Mesendoderm (in vitro differentiated cells): ENCODE measurements around the gene SDK2.

Experiments
- DNase-seq: peaks from one replicate; pipeline ENCODE4 v3.0.0; 2013
- H2AK5ac ChIP-seq: 2 replicates; pipeline ENCODE4 v1.6.1; 2013; ENCODE audit warnings: low read length, inconsistent platforms
- H2BK120ac ChIP-seq: 2 replicates; pipeline ENCODE4 v1.6.1; 2013; ENCODE audit warnings: low read depth, mild to moderate bottlenecking, low read length, moderate library complexity, mixed read lengths
- H2BK15ac ChIP-seq: replicated peaks from 2 replicates; pipeline ENCODE4 v1.6.1; 2013; ENCODE audit warnings: low read depth, mild to moderate bottlenecking, moderate library complexity
- H2BK5ac ChIP-seq: 2 replicates; pipeline ENCODE4 v1.6.1; 2013; ENCODE audit warnings: low read length, inconsistent platforms
- H3K18ac ChIP-seq: 2 replicates; pipeline ENCODE4 v1.6.1; 2013; ENCODE audit warnings: mild to moderate bottlenecking, low read length, mixed read lengths
- H3K23ac ChIP-seq: one replicate; pipeline ENCODE4 v1.6.1; 2013; ENCODE audit warnings: low read length
- H3K27ac ChIP-seq: 2 replicates; pipeline ENCODE4 v1.5.1; 2013; ENCODE audit warnings: low read depth, mild to moderate bottlenecking, inconsistent platforms, low read length, moderate library complexity
- H3K27me3 ChIP-seq: 2 replicates; pipeline ENCODE4 v1.6.1; 2013; ENCODE audit warnings: low read length, control low read depth, mild to moderate bottlenecking, inconsistent platforms; ENCODE audit not compliant: insufficient read depth, poor library complexity
- H3K36me3 ChIP-seq: 2 replicates; pipeline ENCODE4 v1.6.1; 2013; ENCODE audit warnings: low read length, inconsistent platforms; ENCODE audit not compliant: control insufficient read depth, insufficient read depth
- H3K4ac ChIP-seq: one replicate; pipeline ENCODE4 v1.6.1; 2013; ENCODE audit warnings: low read depth, mild to moderate bottlenecking, low read length, moderate library complexity
- H3K4me1 ChIP-seq: 2 replicates; pipeline ENCODE4 v1.6.1; 2013; ENCODE audit warnings: low read depth, low read length, inconsistent platforms; ENCODE audit not compliant: control insufficient read depth
- H3K4me2 ChIP-seq: 2 replicates; pipeline ENCODE4 v1.6.1; 2013; ENCODE audit warnings: low read length
- H3K4me3 ChIP-seq: 2 replicates; pipeline ENCODE4 v1.5.1; 2013; ENCODE audit warnings: mild to moderate bottlenecking, low read length
- H3K56ac ChIP-seq: one replicate; pipeline ENCODE4 v1.6.1; 2013; ENCODE audit warnings: low read length
- H3K79me1 ChIP-seq: 2 replicates; pipeline ENCODE4 v1.6.1; 2013; ENCODE audit warnings: low read length, inconsistent platforms
- H3K79me2 ChIP-seq: 2 replicates; pipeline ENCODE4 v1.6.1; 2013; ENCODE audit warnings: mild to moderate bottlenecking, low read length; ENCODE audit not compliant: control insufficient read depth, insufficient read depth
- H3K9ac ChIP-seq: 2 replicates; pipeline ENCODE4 v1.6.1; 2013; ENCODE audit warnings: low read length, inconsistent platforms
- H4K5ac ChIP-seq: one replicate; pipeline ENCODE4 v1.6.1; 2013; ENCODE audit warnings: low read length
- H4K8ac ChIP-seq: one replicate; pipeline ENCODE4 v1.6.1; 2013; ENCODE audit warnings: low read depth, mild to moderate bottlenecking, control low read depth, low read length, moderate library complexity
- WGBS: extraction: QIAGEN DNeasy Blood & Tissue Kit; methylation state at CpG from one replicate; pipeline ENCODE4 v1.1.7; 2013; ENCODE audit warnings: low lambda C conversion rate, missing lambda C conversion rate; ENCODE audit not compliant: insufficient coverage; ENCODE audit errors: extremely low coverage; 5-methylcytosine and 5-hydroxymethylcytosine counted together

The SDK2 gene

DNA sequence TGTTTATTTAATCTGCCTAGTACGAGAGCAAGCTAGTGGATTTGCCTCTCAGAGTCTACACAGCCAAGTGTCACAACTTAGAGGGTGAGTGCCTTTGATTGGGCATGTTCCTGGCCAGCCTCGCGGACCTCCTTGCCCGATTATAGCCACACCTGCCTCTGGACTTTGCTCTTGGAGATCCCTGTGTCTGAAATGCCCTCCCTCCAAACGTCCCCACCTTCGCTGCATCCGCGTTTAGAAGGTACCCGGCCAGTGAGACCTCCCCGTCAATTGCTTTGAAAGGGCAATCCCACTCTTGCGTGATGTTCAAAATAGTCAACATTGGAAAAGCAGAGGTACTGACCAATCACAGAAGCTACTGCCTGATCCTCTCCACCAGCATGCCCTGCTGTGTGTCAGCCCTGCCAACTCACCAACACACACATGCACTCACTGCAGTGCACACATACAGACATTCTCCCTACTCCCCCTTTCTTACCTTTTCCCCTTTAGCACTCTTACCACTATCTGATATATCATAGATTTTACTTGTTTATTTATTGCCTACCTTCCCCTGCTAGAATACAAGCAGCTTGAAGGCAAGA lies 6.5 kb upstream of the SDK2 start:
- Histone ChIP-seq H3K9ac (no peak overlapping the region), H2BK15ac (no peak overlapping the region), H3K4me1 (no peaks in the 10 kb centered on the region), H3K4ac (no peak overlapping the region), H4K8ac (no peak overlapping the region), H2BK120ac (no peak overlapping the region), H3K79me1 (no peaks in the 10 kb centered on the region), H2AK5ac (no peak overlapping the region), H3K56ac (no peak overlapping the region), H3K23ac (no peak overlapping the region), H3K4me3 (no peak overlapping the region), H3K27me3 (no peaks in the 10 kb centered on the region), H3K27ac (no peak overlapping the region), H3K18ac (no peak overlapping the region), H3K79me2 (no peaks in the 10 kb centered on the region), H3K36me3 (no peaks in the 10 kb centered on the region), H3K4me2 (no peak overlapping the region), H2BK5ac (no peak overlapping the region), H4K5ac (no peak overlapping the region)
- WGBS: no CpG with 5 or more reads among the region's 11 CpGs
- DNase-seq: no peak

DNA sequence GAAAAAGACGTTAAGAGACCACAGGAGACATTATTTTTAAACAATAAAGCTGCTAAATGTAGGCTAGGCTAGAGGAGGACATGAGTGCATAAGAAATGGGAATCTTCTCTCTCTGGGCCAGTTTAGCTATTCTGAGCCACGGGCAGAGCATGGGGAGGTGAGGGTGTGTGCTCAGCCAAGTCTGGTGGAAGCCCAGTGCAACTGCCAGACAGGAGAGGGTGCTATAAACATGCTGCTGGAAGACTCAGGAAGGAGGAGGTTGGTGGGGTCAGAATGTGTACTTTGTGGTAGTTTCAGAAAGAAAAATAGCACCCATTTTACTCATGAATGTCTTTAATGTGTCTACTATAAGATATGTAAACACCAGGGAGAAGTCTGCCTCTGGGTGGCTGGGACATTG lies 5.9 kb upstream of the SDK2 start:
- peak; percentile 69 for DNase-seq
- H2BK5ac ChIP-seq: no peak overlapping the region
- no CpG with 5 or more reads among the region's 2 CpGs for WGBS

DNA sequence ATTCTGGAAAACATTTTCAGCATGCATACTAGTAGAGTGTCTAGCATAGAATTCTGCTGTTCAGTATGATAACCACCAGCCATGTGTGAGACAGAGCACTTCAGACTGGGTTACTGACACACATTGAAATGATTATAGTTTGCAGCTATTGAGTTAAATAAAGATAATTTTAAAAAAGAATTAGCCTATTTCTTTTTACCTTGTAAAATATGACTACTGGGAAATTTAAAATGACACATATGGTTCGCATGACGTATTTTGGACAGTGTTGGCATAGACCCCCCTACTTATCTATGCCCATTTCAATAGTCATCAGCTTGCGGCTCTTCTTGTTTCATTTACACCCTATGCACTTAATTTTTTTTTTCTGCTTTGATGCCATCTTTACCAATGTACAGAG lies 4.7 kb upstream of the SDK2 start:
- no peak overlapping the region for H2AK5ac ChIP-seq
- H3K27ac ChIP-seq: no peak overlapping the region
- no peak overlapping the region for H2BK15ac ChIP-seq
- no peak overlapping the region for H4K5ac ChIP-seq
- no peak overlapping the region for H3K56ac ChIP-seq
- no peak overlapping the region for H3K4me2 ChIP-seq
- no peak overlapping the region for H3K4ac ChIP-seq
- H3K79me1 ChIP-seq: no peaks in the 10 kb centered on the region
- no peak overlapping the region for H3K4me3 ChIP-seq
- H3K79me2 ChIP-seq: no peaks in the 10 kb centered on the region
- H3K36me3 ChIP-seq: no peaks in the 10 kb centered on the region
- no CpG with 5 or more reads among the region's 3 CpGs for WGBS
- H3K4me1 ChIP-seq: no peaks in the 10 kb centered on the region
- no peak overlapping the region for H3K18ac ChIP-seq
- no peak overlapping the region for H2BK5ac ChIP-seq
- H3K27me3 ChIP-seq: no peaks in the 10 kb centered on the region
- H2BK120ac ChIP-seq: no peak overlapping the region
- no peak overlapping the region for H3K23ac ChIP-seq
- H4K8ac ChIP-seq: no peak overlapping the region
- no peak overlapping the region for H3K9ac ChIP-seq
- DNase-seq: no peak

More for the DNA sequence above, 5.9 kb upstream of the SDK2 start:
- Histone ChIP-seq H3K4me2 (no peak overlapping the region), H3K23ac (no peak overlapping the region), H3K4me3 (no peak overlapping the region), H3K18ac (no peak overlapping the region), H3K27ac (no peak overlapping the region), H3K36me3 (no peaks in the 10 kb centered on the region), H2BK15ac (no peak overlapping the region), H3K9ac (no peak overlapping the region), H2AK5ac (no peak overlapping the region), H3K56ac (no peak overlapping the region), H3K4me1 (no peaks in the 10 kb centered on the region), H3K4ac (no peak overlapping the region), H3K79me2 (no peaks in the 10 kb centered on the region), H3K27me3 (no peaks in the 10 kb centered on the region), H3K79me1 (no peaks in the 10 kb centered on the region), H4K5ac (no peak overlapping the region), H2BK120ac (no peak overlapping the region), H4K8ac (no peak overlapping the region)

DNA sequence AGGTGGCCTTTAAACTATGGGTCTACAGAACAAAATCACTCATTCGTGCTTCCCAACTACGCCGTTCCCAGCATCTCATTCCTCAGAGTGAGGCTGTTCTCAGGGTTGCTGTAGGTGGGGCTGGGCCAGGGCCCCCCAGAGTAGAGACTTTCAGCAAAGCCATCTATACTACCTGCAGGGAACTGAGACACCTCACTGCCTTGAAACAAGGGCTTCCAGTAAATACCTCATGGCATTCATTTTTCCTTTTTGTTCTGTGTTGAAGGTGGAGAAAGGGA lies 4.2 kb upstream of the SDK2 start:
- Histone ChIP-seq H3K9ac (no peak overlapping the region), H3K23ac (no peak overlapping the region), H2BK120ac (no peak overlapping the region), H3K4me1 (no peaks in the 10 kb centered on the region), H3K27ac (no peak overlapping the region), H2BK15ac (no peak overlapping the region), H3K4ac (no peak overlapping the region), H3K79me1 (no peaks in the 10 kb centered on the region), H3K4me2 (no peak overlapping the region), H3K18ac (no peak overlapping the region), H3K56ac (no peak overlapping the region), H4K8ac (no peak overlapping the region), H3K27me3 (no peaks in the 10 kb centered on the region), H2BK5ac (no peak overlapping the region), H3K4me3 (no peak overlapping the region), H3K36me3 (no peaks in the 10 kb centered on the region), H4K5ac (no peak overlapping the region), H3K79me2 (no peaks in the 10 kb centered on the region), H2AK5ac (no peak overlapping the region)
- no peak for DNase-seq
- no CpG with 5 or more reads among the region's 3 CpGs for WGBS

DNA sequence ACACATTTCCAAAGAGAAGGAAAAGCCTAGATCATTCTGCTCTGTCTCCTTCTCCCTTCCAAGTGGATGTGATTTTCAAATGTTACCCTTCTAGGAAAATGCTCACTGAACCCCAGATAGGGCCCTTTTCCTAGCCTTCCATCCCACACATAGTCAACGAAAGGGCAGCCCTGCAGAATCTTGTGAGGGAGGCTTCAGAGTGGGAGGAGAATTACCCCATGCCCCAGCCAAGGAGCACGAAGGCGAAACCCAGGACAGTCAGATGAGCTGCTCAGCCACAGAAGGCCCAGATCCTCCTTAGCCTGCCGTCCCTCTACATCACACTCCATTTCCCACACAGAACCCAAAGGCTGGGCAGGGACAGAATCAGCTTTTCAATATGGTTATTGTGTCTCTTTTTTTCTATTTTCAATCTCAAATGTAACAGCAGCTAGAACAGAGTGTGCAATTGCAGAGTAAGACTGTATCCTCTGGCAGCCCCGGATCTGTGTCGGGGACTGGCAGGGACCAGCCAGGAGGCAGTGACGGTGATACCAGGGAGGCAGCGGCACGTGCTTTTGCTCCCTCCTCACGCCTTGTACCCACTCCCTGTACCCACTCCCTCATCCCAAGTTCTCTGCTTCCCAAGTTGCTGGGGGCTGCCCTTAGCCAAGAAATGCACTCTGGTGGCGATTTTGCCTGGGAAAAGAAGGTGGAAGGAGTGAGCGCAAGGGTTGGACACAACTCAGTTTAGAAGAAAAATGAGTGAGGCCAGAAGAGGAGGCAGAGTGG lies 3.7 kb upstream of the SDK2 start:
- Histone ChIP-seq H3K4me2 (no peak overlapping the region), H3K18ac (no peak overlapping the region), H3K4me3 (no peak overlapping the region), H2BK120ac (no peak overlapping the region), H3K4ac (no peak overlapping the region), H4K8ac (no peak overlapping the region), H3K79me1 (no peaks in the 10 kb centered on the region), H4K5ac (no peak overlapping the region), H3K27me3 (no peaks in the 10 kb centered on the region), H2BK15ac (no peak overlapping the region), H3K56ac (no peak overlapping the region), H3K9ac (no peak overlapping the region), H3K36me3 (no peaks in the 10 kb centered on the region), H3K79me2 (no peaks in the 10 kb centered on the region), H3K27ac (no peak overlapping the region), H3K4me1 (no peaks in the 10 kb centered on the region), H2AK5ac (no peak overlapping the region), H2BK5ac (no peak overlapping the region), H3K23ac (no peak overlapping the region)
- WGBS: no CpG with 5 or more reads among the region's 12 CpGs
- DNase-seq: no peak

DNA sequence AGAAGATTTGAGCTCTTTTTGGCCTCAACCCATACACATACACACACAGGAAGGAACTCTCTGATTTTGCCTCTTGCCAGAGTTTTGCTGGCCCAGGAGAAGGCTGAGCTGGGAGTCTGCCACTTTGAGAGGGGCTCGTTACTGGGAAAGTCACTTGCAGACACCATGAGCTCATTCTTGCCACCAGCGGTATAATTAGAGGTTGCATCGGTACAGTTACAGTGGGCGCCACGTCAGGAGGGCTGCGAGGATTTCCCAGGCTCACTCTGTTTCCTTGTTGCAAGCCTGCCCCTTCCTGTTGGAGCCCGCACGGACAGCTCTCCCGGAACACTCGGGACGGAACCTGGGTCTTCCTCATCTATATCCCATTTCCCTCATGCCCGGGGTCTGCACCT lies 3.1 kb upstream of the SDK2 start:
- Histone ChIP-seq H3K4me2 (no peak overlapping the region), H3K36me3 (no peaks in the 10 kb centered on the region), H2BK15ac (no peak overlapping the region), H2BK120ac (no peak overlapping the region), H3K4ac (no peak overlapping the region), H3K23ac (no peak overlapping the region), H2BK5ac (no peak overlapping the region), H3K4me3 (no peak overlapping the region), H3K9ac (no peak overlapping the region), H3K79me2 (no peaks in the 10 kb centered on the region), H4K5ac (no peak overlapping the region), H3K56ac (no peak overlapping the region), H3K4me1 (no peaks in the 10 kb centered on the region), H2AK5ac (no peak overlapping the region), H3K27ac (no peak overlapping the region), H3K27me3 (no peaks in the 10 kb centered on the region), H3K79me1 (no peaks in the 10 kb centered on the region), H3K18ac (no peak overlapping the region), H4K8ac (no peak overlapping the region)
- no peak for DNase-seq
- whole genome bisulfite sequencing: no CpG with 5 or more reads among the region's 12 CpGs
